HG03520 (cell line): Measurements from ENCODE around the gene SEMA4G.
A peak's percentile ranks its signal among the peaks of the same experiment; 100 is the strongest.

Experiments
- ATAC-seq: cut with Tn5 transposase; IDR thresholded peaks from one replicate; pipeline ENCODE4 v1.9.1; 2021; ENCODE audit warnings: mild to moderate bottlenecking, moderate library complexity; ENCODE audit not compliant: unreplicated experiment

Gene SEMA4G

GRCh38 chr10:100987685-100988049, 18.4 kb downstream of the SEMA4G start:
- no peak for ATAC-seq

- no peak for ATAC-seq
Measured at GRCh38 chr10:100988166-100988565, 18.9 kb downstream of the SEMA4G start.

GRCh38 chr10:100989088-100989487, 19.8 kb downstream of the SEMA4G start:
- no peak for ATAC-seq

- ATAC-seq: no peak
Measured at GRCh38 chr10:100993986-100994708, 24.8 kb downstream of the SEMA4G start.

- no peak for ATAC-seq
Measured at GRCh38 chr10:100995181-100995580, 25.9 kb downstream of the SEMA4G start.

GRCh38 chr10:100996678-100997359, 27.5 kb downstream of the SEMA4G start:
- ATAC-seq: no peak

- no peak for ATAC-seq
Measured at GRCh38 chr10:100997360-100998182, 28.3 kb downstream of the SEMA4G start.

- ATAC-seq: no peak
Measured at GRCh38 chr10:100998183-100998990, 29.1 kb downstream of the SEMA4G start.

GRCh38 chr10:100998991-100999741, 29.9 kb downstream of the SEMA4G start:
- peak; percentile 42 for ATAC-seq

GRCh38 chr10:100999742-101000126, 30.4 kb downstream of the SEMA4G start, which contains the start of gene LZTS2:
TSS of gene LZTS2 (plus strand) at chr10:100999808. CDS start at chr10:101002539, 2,731 bp downstream.
- ATAC-seq: no peak

- no peak for ATAC-seq
Measured at GRCh38 chr10:101000127-101000914, 31.0 kb downstream of the SEMA4G start.

- ATAC-seq: no peak
Measured at GRCh38 chr10:101000915-101001658, 31.8 kb downstream of the SEMA4G start.

- no peak for ATAC-seq
Measured at GRCh38 chr10:101001659-101002035, 32.3 kb downstream of the SEMA4G start.

- ATAC-seq: no peak
Measured at GRCh38 chr10:101002456-101002855, 33.2 kb downstream of the SEMA4G start.

- no peak for ATAC-seq
Measured at GRCh38 chr10:101003639-101004206, 34.4 kb downstream of the SEMA4G start.

GRCh38 chr10:101005361-101005760, 36.1 kb downstream of the SEMA4G start:
- ATAC-seq: no peak

- no peak for ATAC-seq
Measured at GRCh38 chr10:101005869-101006567, 36.7 kb downstream of the SEMA4G start.
